Ishikawa (cell line): ENCODE results near the gene CCDC93.

Experiments
- CREB1 ChIP-seq: IDR thresholded peaks from 2 replicates; pipeline ENCODE4 v1.6.1; 2012; ENCODE audit warnings: low read depth
- RAD21 ChIP-seq: IDR thresholded peaks from 2 replicates; pipeline ENCODE4 v1.6.1; 2012; ENCODE audit warnings: low read depth
- TAF1 ChIP-seq: IDR thresholded peaks from 2 replicates; pipeline ENCODE4 v1.6.1; 2012; ENCODE audit warnings: low read depth, mild to moderate bottlenecking
- TCF12 ChIP-seq: IDR thresholded peaks from 2 replicates; pipeline ENCODE4 v1.6.1; 2012; ENCODE audit warnings: low read depth
- TEAD4 ChIP-seq: IDR thresholded peaks from 2 replicates; pipeline ENCODE4 v1.6.1; 2012
- ZBTB7A ChIP-seq: IDR thresholded peaks from 2 replicates; pipeline ENCODE4 v1.6.1; 2012; ENCODE audit warnings: low read depth
- TF ChIP-seq, protein P1 (sequence below): IDR thresholded peaks from 2 replicates; pipeline ENCODE4 v1.6.1; 2012

DNA sequence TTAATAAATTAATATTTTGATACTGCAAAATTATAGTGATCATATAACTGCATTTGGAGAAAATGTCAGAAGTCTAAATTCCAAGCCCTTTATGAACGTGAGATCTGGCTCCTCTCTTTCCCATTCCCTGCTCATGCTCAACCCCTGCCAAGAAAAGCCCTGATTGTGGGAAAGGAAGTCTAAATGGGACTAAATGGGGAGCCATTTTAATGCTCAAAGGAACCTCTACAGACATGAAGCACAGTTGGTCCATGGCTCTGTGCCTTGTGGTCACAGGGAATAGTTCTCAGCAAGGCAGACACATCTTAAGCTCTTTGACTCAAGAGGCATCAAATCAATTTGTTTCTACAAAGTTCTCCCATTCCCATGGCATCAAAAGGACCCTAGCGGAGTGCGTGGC lies 45.1 kb upstream of the CCDC93 start:
- TF ChIP-seq TEAD4: no peak
- TF ChIP-seq TAF1: no peak
- no peak for TF ChIP-seq TCF12
- TF ChIP-seq, protein P1, sequence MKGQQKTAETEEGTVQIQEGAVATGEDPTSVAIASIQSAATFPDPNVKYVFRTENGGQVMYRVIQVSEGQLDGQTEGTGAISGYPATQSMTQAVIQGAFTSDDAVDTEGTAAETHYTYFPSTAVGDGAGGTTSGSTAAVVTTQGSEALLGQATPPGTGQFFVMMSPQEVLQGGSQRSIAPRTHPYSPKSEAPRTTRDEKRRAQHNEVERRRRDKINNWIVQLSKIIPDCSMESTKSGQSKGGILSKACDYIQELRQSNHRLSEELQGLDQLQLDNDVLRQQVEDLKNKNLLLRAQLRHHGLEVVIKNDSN: no peak
- TF ChIP-seq ZBTB7A: no peak
- no peak for TF ChIP-seq CREB1
- no peak for TF ChIP-seq RAD21
